ENCODE measurements around the gene SEMA6B.

GRCh38 chr19:4580961-4581665 lies 21.6 kb upstream of the SEMA6B start:
- TF ChIP-seq, protein P1, sequence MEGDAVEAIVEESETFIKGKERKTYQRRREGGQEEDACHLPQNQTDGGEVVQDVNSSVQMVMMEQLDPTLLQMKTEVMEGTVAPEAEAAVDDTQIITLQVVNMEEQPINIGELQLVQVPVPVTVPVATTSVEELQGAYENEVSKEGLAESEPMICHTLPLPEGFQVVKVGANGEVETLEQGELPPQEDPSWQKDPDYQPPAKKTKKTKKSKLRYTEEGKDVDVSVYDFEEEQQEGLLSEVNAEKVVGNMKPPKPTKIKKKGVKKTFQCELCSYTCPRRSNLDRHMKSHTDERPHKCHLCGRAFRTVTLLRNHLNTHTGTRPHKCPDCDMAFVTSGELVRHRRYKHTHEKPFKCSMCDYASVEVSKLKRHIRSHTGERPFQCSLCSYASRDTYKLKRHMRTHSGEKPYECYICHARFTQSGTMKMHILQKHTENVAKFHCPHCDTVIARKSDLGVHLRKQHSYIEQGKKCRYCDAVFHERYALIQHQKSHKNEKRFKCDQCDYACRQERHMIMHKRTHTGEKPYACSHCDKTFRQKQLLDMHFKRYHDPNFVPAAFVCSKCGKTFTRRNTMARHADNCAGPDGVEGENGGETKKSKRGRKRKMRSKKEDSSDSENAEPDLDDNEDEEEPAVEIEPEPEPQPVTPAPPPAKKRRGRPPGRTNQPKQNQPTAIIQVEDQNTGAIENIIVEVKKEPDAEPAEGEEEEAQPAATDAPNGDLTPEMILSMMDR (IDR thresholded peaks at IDR 0.05; ENCODE audit: poor library complexity, severe bottlenecking), result no peak
- TF ChIP-seq EZH2 (IDR thresholded peaks at IDR 0.05; ENCODE audit: borderline replicate concordance, insufficient read depth, low read length, poor library complexity, severe bottlenecking) (no peak), MXI1 (conservative IDR thresholded peaks at IDR 0.05; ENCODE audit: poor library complexity, severe bottlenecking) (no peak), POLR2AphosphoS5 (IDR thresholded peaks at IDR 0.05) (no peak), SMC3 (conservative IDR thresholded peaks at IDR 0.05; ENCODE audit: poor library complexity) (no peak), TAF1 (IDR thresholded peaks at IDR 0.05; ENCODE audit: low read depth) (no peak)
- TF ChIP-seq, protein P2, sequence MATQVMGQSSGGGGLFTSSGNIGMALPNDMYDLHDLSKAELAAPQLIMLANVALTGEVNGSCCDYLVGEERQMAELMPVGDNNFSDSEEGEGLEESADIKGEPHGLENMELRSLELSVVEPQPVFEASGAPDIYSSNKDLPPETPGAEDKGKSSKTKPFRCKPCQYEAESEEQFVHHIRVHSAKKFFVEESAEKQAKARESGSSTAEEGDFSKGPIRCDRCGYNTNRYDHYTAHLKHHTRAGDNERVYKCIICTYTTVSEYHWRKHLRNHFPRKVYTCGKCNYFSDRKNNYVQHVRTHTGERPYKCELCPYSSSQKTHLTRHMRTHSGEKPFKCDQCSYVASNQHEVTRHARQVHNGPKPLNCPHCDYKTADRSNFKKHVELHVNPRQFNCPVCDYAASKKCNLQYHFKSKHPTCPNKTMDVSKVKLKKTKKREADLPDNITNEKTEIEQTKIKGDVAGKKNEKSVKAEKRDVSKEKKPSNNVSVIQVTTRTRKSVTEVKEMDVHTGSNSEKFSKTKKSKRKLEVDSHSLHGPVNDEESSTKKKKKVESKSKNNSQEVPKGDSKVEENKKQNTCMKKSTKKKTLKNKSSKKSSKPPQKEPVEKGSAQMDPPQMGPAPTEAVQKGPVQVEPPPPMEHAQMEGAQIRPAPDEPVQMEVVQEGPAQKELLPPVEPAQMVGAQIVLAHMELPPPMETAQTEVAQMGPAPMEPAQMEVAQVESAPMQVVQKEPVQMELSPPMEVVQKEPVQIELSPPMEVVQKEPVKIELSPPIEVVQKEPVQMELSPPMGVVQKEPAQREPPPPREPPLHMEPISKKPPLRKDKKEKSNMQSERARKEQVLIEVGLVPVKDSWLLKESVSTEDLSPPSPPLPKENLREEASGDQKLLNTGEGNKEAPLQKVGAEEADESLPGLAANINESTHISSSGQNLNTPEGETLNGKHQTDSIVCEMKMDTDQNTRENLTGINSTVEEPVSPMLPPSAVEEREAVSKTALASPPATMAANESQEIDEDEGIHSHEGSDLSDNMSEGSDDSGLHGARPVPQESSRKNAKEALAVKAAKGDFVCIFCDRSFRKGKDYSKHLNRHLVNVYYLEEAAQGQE (IDR thresholded peaks at IDR 0.05; ENCODE audit: borderline replicate concordance), result peak; percentile 13

Measured in neural cell (in vitro differentiated cells).